HG03097 (cell line): ENCODE measurements around the gene NCOA1.
"Not testable (repeated sequence)": the region's sequence is repeated elsewhere in the genome, so short reads cannot be mapped to it uniquely, and the experiment has no call there.

Experiments
- ATAC-seq: cut with Tn5 transposase; IDR thresholded peaks from one replicate; pipeline ENCODE4 v1.9.1; 2021; ENCODE audit not compliant: unreplicated experiment, low FRiP score

The NCOA1 gene

GRCh38 chr2:24676493-24676892 is 185.4 kb downstream of the NCOA1 start:
- ATAC-seq = no peak

DNA sequence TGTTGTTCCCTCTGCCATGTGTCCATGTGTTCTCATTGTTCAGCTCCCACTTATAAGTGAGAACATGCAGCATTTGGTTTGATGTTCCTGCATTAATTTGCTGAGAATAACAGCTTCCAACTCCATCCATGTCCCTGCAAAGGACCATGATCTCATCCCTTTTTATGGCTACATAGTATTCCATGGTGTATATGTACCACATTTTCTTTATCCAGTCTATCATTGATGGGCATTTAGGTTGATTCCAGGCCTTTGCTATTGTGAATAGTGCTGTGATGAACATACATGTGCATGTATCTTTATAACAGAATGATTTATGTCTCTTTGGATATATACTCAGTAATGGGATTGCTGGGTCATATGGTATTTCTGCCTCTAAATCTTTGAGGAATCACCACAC is 187.0 kb downstream of the NCOA1 start:
- not testable (repeated sequence) for ATAC-seq

DNA sequence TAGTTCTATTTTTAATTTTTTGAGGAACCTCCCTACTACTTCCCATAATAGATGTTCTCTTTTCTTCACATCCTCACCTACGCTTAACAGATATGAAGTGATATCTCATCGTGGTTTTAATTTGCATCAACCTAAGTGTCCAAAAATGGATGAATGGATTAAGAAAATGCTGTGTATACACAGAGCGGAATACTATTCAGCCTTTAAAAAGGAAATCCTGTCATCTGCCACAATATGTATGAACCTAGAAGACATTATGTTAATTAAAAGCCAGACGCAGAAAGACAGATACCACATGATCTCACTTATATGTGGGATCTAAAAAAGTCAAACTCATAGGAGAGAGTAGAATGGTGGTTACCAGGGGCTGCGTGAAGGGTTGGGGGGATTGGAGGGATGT is 189.1 kb downstream of the NCOA1 start:
- ATAC-seq = no peak

DNA sequence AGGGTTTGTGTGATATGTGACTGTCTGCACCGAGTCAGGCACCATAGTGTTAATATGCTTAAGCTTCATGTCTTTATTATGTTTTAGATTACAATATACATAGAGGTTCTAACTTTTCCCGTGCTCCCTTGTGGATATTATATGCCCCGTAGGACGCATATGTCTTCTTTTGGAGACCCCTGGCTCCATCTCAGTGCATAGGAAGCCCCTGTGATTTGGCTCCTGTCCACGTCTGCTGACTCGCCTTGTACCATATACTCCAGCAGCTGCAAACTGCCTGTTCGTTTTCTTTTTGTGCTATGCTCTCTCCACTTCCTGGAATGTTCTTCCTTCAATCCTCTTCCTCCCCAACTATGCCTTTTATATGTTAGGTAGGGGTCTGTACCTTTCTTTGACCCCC is 191.2 kb downstream of the NCOA1 start:
- ATAC-seq = no peak

DNA sequence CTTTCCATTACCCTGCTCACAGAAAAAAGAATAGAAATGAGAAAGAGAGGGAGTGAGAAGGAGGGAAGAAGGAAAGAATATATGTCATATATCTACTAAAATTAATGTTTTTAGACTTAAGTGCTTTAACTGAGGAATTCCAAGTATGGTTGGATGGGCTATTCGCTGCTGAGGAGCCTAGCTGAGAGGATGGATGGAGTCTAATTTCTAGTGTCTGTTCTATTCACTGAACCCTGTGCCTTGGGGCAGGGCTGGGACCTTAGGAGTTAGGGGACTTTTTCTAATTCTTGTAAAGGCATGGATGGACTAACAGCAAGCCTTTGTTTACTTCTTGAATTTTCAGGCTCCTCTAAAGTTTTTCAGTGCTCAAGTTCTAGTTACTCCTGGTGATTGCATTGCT is 192.4 kb downstream of the NCOA1 start:
- no peak for ATAC-seq

- no peak for ATAC-seq
These were observed 199.5 kb downstream of the NCOA1 start for GRCh38 chr2:24690524-24690923.

GRCh38 chr2:24691806-24692205 is 200.8 kb downstream of the NCOA1 start:
- ATAC-seq = no peak

DNA sequence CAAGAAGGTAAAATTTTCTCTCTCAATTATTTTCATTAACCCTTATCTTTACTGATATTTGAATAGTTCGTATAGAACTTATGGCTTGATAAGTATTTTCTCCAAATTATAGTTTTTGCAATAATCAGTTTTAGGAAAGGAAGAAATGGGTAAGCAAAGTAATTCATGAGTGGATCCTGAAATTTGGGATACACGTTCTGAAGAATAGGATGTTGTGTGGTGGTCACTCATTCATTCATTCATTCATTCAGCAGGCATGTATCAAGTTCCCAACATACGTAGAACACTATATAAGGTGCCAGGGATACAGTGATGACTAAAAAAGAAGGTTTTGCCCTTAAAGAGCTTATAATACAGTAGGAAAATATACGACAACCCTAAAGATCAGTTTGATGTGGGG is 206.7 kb downstream of the NCOA1 start:
- no peak for ATAC-seq

GRCh38 chr2:24702800-24703199 is 211.7 kb downstream of the NCOA1 start:
- no peak for ATAC-seq

- no peak for ATAC-seq
These were observed 213.6 kb downstream of the NCOA1 start for GRCh38 chr2:24704692-24705091.

GRCh38 chr2:24707143-24707542 is 216.1 kb downstream of the NCOA1 start:
- ATAC-seq = no peak

- no peak for ATAC-seq
These were observed 217.6 kb downstream of the NCOA1 start for GRCh38 chr2:24708537-24709152.

DNA sequence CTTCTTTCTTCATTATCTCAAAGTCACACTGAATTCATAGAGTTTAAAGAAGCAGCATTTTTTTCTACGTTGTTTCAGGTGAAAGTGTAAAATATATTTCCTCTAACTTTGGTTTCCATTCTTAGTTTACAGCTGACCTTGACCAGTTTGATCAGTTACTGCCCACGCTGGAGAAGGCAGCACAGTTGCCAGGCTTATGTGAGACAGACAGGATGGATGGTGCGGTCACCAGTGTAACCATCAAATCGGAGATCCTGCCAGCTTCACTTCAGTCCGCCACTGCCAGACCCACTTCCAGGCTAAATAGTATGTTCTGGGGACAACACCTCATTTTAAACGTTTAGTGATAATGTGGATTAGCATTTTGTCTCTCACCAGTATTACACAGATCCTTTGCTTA is 219.8 kb downstream of the NCOA1 start:
- no peak for ATAC-seq

DNA sequence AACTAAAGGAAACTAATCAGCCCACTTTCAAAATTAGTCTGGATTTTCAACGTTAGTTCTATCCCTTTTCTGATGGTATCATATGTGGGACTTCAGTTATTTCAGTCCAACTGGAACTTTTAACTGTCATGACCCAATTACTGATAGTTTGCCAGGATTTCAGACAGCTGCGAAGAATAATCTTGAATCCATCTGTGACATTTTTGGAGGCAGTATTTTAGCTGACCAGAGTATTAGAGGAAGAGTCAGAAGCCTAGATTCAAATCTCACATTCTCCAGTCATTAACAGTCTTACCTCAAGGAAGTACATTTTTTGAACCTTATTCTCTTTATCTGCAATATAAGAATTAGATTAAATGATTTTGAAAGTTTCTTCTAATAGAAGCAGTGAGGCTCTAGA is 220.8 kb downstream of the NCOA1 start:
- no peak for ATAC-seq

- no peak for ATAC-seq
These were observed 221.2 kb downstream of the NCOA1 start for GRCh38 chr2:24712296-24712695.

DNA sequence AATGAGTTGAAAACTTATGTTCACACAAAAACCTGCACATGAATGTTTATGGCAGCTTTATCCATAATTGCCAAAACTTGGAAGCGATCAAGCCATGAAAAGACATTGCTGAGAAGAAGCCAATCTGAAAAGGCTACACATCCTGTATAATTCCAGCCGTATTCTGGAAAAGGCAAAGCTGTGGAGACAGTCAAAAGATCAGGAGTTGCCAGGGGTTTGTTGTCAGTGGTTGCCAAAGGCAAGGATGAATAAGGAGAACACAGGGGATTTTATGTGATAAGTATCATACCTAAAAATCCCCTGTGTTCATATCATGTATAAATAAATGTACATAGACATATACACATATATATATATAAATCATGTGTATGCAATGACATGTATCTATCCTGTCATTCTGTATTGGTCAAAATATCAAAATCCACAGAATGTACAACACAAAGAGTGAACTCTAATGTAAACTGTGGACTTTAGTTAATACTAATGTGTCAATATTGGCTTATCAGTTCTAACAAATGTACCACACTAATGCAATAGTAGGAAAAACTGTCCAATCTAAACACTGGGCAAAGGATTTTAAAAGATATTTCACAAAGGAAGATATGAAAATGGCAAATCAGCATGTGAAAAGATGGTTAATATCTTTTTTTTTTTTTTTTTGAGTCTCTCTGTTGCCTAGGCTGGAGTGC is 226.4 kb downstream of the NCOA1 start:
- no peak for ATAC-seq

DNA sequence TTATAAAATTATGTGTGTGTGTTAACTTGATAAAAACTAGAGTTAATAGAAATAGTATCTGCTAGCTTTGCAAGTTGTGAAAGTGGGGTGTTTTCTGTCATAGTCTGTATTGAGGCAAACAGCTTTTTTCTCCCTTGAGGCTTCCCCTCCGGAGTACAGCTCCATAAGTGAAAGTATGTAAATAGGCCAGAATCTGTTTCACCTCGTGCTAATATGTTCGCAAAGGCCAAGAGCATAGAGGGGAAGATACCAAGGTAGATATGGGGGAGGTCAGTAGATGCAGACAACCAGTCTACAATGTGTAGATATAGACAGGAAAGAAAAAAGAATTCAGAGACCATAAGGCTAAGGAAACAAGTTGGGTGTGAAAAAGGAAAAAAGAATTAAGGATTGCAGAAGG is 229.3 kb downstream of the NCOA1 start:
- no peak for ATAC-seq

- ATAC-seq = no peak
These were observed 230.4 kb downstream of the NCOA1 start for GRCh38 chr2:24721470-24721869.

GRCh38 chr2:24722141-24722790 is 231.2 kb downstream of the NCOA1 start:
- no peak for ATAC-seq

- ATAC-seq = no peak
These were observed 232.1 kb downstream of the NCOA1 start for GRCh38 chr2:24723191-24723590.

GRCh38 chr2:24723665-24724064 is 232.6 kb downstream of the NCOA1 start:
- ATAC-seq = no peak

DNA sequence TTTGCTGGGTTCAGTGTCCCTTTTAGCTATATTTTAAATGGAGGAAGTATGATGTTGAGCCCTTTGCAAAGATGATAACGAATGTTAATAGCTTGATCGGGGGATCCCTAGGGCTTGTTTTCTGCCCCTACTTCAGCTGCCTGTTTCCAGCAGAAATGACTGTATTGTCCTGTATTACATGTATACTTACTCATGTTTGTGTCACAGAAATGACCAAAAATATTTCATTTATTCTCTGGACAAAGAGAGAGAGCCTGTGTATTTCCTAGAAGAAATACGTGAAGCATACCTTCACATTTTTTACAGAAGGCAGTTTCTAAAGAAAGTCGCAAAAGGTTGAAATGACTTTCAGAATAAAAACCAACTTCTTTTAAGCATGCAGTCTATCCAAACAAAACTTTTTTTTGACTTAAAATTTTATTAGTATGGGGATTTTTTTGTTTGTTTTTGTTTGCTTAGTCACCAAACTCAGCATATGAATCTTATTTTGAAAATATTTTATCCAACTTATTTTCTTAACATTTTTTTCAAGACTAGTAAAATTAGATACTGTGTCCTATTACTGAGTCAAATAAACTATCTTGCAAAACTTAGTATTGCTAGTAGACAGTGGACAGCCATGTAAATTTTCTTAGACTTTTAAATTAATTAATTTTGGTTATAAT is 233.2 kb downstream of the NCOA1 start:
- no peak for ATAC-seq
